NB4 (cell line): ENCODE data around the gene MAPRE3.

Experiments
- DNase-seq: peaks from one replicate; pipeline ENCODE4 v3.0.0; 2010; ENCODE audit warnings: low read depth
- H3K4me3 ChIP-seq: one replicate; pipeline ENCODE4 v1.5.1; 2011; ENCODE audit warnings: mild to moderate bottlenecking, low read depth, low read length, moderate library complexity
- CTCF ChIP-seq: IDR thresholded peaks from one replicate; pipeline ENCODE4 v1.5.1; 2012; ENCODE audit warnings: low read depth, low read length
- MAX ChIP-seq: IDR thresholded peaks from 2 replicates; pipeline ENCODE4 v1.6.1; 2011; ENCODE audit warnings: low read depth, low read length
- MYC ChIP-seq: IDR thresholded peaks from 2 replicates; pipeline ENCODE4 v1.6.1; 2011; ENCODE audit warnings: low read depth, low read length
- POLR2A ChIP-seq: IDR thresholded peaks from 2 replicates; pipeline ENCODE4 v1.6.1; 2011; ENCODE audit warnings: mild to moderate bottlenecking; ENCODE audit not compliant: insufficient read length; ENCODE audit errors: extremely low read depth

Gene MAPRE3

DNA sequence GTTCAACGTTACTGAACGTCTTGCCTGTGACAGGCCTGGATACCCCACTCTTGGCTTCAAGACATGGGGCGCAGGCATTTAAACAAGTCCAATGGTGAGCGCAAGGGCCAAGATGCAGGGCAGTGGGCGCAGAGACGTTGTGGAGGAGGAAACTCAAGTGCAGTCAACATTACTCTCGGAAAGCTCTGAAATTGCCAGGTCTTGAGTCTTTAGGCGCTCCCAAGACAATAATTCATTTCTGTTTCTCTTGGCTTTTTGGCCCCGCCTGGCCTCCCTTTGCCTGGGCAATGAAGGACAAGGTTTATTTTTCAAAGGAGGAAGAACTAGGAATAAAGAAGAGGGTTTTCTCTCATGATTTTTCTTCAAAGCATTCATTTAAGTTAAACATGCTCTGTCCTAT is 49.0 kb downstream of the MAPRE3 start:
- DNase-seq: no peak
- TF ChIP-seq MYC (no peak), CTCF (no peak), MAX (no peak), POLR2A (no peak)
- no peak overlapping the region for H3K4me3 ChIP-seq

GRCh38 chr2:27019931-27020855 is 49.8 kb downstream of the MAPRE3 start:
- no peak for DNase-seq
- TF ChIP-seq POLR2A: no peak
- no peak for TF ChIP-seq MAX
- no peak for TF ChIP-seq CTCF
- no peak for TF ChIP-seq MYC
- no peak overlapping the region for H3K4me3 ChIP-seq

DNA sequence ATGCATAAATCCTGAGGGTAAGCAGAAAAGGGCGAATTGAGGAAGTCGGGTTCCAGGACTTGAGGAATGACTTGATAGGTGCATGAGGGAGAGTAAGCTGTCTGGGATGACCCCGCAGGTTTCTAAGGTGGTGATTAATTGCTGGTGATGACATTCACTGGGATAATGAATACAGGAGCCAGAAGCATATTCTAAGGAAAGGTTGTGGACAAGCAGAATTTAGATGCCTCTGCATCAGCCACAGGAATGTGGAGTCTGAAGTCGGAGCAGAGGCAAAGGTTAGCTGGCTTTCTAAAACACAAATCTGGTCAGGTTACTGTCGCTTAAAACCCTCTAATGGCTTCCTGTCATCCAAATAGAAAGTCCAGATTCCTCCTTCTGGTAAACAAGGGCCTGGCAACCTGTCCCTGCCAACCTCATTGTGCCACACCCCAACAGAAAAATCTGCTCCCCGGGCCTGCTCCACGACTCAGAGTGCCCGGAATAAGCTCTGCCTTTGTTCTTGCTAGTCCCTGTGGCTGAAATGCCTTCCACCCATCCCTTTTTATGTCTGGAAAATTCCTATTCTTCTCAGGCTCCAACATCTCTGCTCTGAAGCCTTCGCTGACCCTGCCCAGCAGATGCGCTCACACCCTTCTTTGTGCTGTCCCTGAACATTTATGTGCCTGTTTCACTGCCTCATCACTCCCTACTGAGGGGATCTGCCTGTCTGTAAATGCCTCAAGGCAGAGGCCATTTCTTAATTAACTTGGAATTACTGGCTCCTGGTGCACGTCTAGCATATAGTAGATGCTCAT is 51.0 kb downstream of the MAPRE3 start:
- TF ChIP-seq MYC (no peak), MAX (no peak)
- no peak overlapping the region for H3K4me3 ChIP-seq
- DNase-seq: no peak

DNA sequence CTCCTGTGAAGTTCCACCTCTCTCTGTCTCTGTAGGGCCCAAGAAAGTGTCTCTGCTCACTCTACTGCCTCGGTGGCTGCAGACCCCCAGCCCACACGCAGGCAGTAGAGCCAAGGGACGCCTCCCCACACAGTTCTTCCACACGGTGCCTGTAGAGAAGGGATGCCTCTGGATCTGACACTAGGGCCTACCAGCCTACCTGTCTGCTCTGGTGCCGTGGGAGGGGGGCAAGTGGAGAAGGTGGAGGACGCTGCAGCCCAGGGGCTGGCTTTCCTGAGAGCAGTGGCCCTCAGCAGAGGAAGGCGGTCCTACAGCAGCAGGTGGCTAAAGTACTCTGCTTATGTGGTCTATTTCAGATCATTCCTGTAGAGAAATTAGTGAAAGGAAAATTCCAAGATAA is 53.3 kb downstream of the MAPRE3 start:
- DNase-seq: no peak
- no peak overlapping the region for H3K4me3 ChIP-seq
- TF ChIP-seq MYC (no peak), CTCF (no peak), POLR2A (no peak), MAX (no peak)

DNA sequence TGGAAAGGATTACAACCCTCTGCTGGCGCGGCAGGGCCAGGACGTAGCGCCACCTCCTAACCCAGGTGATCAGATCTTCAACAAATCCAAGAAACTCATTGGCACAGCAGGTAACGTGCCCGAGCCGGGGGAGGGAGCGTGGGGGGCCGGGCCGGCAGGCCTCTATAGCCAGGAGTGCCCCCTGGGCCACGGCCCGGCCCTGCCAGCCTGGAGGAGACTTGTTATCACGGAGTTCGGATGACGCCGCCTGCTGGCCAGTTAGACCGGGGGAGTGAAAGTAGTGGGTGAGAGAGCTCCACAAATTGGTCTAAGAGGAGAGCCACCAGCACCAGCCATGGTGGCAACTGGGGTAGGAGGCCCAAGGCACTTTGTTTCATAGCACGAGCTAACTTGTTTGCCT is 53.8 kb downstream of the MAPRE3 start:
- TF ChIP-seq MAX (no peak), CTCF (no peak), MYC (no peak), POLR2A (no peak)
- no peak overlapping the region for H3K4me3 ChIP-seq
- DNase-seq: no peak

- no peak for TF ChIP-seq CTCF
- no peak for TF ChIP-seq POLR2A
- DNase-seq: no peak
- no peak overlapping the region for H3K4me3 ChIP-seq
These were observed 54.4 kb downstream of the MAPRE3 start for GRCh38 chr2:27024812-27025211.
